ENCODE data around the gene PEX11G.

The PEX11G gene

DNA sequence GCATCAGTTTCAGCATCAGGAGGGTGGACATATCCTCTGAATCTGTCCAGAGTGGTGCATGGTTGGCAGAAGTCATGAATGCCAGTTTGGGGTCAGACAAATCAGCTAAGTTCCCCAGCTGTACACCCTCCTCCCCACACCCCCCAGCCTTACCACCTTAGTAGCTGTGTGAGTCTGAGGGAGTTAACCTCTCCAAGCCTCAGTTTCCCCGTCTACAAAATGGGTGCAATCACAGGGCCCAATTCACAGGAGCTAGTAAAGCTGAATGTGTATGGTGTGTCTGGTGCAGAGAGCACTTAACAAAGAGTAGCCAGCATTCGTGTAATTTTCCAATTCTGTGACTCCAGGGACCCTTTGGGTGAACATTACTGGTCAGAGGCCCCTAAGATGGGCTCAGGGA is 13.7 kb upstream of the PEX11G start:
- no peak overlapping the region for H3K4me3 ChIP-seq (ENCODE audit: low read length)
- no peak for DNase-seq (ENCODE audit: low read depth, low spot score)

GRCh38 chr19:7500811-7501450 is 12.1 kb upstream of the PEX11G start:
- peak overlapping the region; percentile 22; the same call in 1 of the 2 replicates for H3K4me3 ChIP-seq (ENCODE audit: low read length)
- DNase-seq (ENCODE audit: low read depth, low spot score), result peak; percentile 61

- H3K4me3 ChIP-seq (ENCODE audit: low read length), result no peak overlapping the region
- DNase-seq (ENCODE audit: low read depth, low spot score), result no peak
Observed at GRCh38 chr19:7497292-7497691, 8.5 kb upstream of the PEX11G start.

- no peak overlapping the region for H3K4me3 ChIP-seq (ENCODE audit: low read length)
- DNase-seq (ENCODE audit: low read depth, low spot score), result no peak
Observed at GRCh38 chr19:7494416-7495098, 5.7 kb upstream of the PEX11G start.

DNA sequence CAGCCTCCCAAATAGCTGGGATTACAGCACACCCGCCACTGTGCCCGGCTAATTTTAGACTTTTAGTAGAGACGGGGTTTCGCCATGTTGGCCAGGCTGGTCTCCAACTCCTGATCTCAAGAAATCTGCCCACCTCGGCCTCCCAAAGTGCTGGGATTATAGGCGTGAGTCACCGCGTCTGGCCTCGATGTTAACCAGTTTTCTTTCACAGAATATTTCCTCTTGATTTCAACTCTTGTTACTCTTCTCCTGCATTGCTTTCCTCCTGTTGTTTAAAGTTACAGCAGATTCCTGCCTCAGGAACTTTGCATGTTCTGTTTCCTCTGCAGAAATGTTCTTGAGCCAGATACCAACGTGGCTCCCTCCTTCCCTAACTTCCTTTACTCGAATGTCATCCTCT is 3.7 kb upstream of the PEX11G start:
- no peak overlapping the region for H3K4me3 ChIP-seq (ENCODE audit: low read length)
- DNase-seq (ENCODE audit: low read depth, low spot score), result no peak

GRCh38 chr19:7492142-7492541 is 3.3 kb upstream of the PEX11G start:
- peak; percentile 57 for DNase-seq (ENCODE audit: low read depth, low spot score)
- H3K4me3 ChIP-seq (ENCODE audit: low read length), result no peak overlapping the region

DNA sequence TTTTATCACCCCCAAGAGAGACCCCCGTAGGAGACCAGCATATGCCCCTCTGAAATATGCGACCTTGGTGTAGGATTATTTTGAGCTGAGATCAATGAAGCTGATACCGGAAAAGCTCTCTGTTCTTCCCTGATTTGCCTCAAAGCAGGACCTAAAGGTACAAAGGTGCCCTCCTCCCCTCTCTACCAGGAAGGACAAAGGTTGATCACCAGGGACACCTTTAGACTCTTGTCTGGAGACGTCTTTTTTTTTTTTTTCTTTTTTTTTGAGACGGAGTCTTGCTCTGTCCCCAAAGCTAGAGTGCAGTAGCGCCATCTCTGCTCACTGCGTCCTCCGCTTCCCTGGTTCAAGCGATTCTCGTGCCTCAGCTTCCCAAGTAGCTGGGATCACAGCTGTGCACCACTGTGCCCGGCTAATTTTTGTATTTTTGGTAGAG is 792 bp upstream of the PEX11G start:
- no peak for DNase-seq (ENCODE audit: low read depth, low spot score)
- peak overlapping the region; percentile 69 for H3K4me3 ChIP-seq (ENCODE audit: low read length)

DNA sequence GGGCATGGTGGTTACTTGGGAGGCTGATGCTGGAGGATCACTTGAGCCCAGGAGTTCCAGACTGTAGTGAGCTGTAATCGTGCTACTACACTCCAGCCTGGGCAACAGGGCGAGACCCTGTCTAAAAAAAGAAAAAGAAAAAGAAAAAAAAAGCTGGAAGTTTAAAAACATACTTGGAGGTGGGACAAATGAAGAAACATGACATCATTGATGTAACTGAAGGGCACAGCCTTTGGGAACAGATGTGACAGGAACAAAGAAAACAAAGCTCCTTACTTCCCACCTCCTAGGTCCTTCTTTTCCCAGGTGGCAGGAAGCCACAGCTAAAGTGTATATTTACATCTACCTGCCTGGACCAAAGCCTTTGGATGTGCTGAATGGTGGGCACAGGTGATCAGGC is 1.9 kb downstream of the PEX11G start:
- no peak for DNase-seq (ENCODE audit: low read depth, low spot score)
- H3K4me3 ChIP-seq (ENCODE audit: low read length), result no peak overlapping the region

GRCh38 chr19:7483720-7484201 is 5.1 kb downstream of the PEX11G start:
- no peak overlapping the region for H3K4me3 ChIP-seq (ENCODE audit: low read length)
- DNase-seq (ENCODE audit: low read depth, low spot score), result no peak

DNA sequence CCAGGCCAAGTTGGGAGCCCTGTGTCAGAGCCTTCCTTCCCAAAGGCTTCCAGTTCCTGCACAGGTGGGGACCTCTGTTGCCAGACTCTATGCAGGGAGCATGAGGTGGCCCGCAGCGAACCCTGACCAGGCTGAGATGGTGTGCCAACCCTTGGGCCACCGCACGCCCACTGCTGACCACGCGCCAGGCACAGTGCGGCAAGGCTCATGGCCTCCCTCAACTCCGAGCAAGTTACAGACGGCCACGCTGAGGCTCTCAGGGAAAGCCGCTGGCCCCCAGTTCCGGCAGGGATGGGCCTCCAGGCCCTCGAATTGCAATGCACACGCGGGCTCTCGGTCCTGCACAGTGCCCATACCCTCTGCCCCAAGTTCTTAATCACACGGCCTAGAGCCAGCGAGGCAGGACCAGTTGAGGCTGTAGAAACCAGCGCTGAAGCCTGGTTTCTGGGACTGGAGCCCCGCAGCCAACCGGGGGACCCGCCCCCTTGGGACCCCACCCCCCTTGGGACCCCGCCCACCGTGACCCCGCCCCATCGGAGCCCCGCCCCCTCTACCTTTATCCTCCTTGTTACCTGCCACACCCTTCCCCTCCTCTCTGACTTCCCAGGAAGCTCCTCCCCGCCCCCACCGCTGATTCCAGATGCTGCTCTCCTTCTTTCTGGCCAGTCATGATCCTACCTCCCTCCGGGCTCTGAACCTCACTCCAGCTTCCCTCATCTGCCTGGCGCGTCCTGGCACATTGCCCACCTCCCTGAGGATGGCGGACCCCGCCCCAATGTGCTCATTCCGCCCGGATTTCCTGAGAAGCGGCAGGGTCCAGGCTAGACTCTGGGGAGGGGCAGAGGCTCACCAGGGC is 6.0 kb downstream of the PEX11G start:
- no peak overlapping the region for H3K4me3 ChIP-seq (ENCODE audit: low read length)

DNA sequence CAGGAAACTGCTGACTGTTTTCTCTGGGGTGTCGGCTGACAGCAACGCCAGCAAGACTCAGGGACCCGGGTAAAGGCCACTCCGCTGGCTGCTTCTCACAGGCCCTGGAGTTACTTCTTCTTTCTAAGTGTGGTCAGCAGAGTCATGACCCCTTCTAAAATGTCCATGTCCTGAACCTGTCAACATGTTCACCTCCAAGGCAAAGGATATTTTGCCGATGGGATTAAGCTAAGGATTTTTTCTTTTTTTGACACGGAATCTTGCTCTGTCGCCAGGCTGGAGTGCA is 7.9 kb downstream of the PEX11G start:
- no peak overlapping the region for H3K4me3 ChIP-seq (ENCODE audit: low read length)
- no peak for DNase-seq (ENCODE audit: low read depth, low spot score)

More for the DNA sequence above, 6.0 kb downstream of the PEX11G start:
- DNase-seq (ENCODE audit: low read depth, low spot score), result no peak

- DNase-seq (ENCODE audit: low read depth, low spot score), result no peak
- no peak overlapping the region for H3K4me3 ChIP-seq (ENCODE audit: low read length)
Observed at GRCh38 chr19:7480222-7480969, 8.4 kb downstream of the PEX11G start.

DNA sequence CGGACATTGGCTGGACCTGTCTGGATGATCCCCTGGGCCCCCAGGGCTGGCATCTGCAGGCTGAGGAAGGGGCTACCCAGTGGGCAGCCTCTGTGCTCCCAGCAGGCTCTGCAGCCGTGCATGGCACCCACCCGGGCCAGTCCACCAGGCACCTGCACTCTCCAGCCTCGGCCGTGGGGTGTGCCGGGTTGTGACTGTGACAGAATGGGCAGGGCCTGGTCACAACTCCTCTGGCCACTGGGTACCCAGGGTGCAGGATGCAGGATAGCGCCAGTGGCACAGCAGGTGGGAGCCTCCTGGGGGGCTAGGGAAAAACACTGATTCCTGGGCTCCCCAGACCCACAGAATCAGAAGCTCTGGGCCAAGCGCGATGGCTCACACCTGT is 10.0 kb downstream of the PEX11G start:
- no peak overlapping the region for H3K4me3 ChIP-seq (ENCODE audit: low read length)
- no peak for DNase-seq (ENCODE audit: low read depth, low spot score)

DNA sequence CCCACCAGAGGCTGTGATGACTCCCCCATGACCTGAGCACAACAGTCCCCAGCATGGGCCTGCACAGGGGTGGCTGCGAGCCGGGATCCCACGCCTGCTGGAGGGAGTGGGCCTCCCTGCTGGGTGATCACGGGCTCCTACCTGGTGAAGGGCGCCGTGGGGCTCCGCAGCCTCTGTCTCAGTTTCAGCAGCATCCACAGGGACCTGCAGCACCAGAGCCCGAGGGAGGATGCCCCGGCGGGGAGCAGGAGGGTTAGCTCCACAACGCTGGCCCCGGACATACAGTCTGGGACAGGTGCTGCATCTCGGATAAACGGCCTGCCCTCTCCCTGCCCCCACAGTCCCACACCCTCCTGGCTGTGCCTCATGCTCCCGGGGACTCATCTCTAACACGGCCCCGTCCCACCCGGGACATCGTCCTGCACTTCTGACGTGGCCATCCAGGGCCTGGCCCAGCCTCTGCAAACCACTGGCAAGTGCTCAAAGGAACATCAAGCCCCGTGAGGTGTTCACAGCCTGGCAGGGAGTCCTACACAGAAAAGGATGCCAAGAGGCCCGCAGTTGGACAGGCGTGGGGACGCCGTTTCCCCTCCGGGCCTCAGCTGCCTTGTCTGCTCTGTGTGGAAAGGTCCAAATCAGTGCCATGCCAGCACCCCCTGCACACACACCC is 10.5 kb downstream of the PEX11G start:
- H3K4me3 ChIP-seq (ENCODE audit: low read length), result no peak overlapping the region
- no peak for DNase-seq (ENCODE audit: low read depth, low spot score)

- DNase-seq (ENCODE audit: low read depth, low spot score), result no peak
- no peak overlapping the region for H3K4me3 ChIP-seq (ENCODE audit: low read length)
Observed at GRCh38 chr19:7477758-7478157, 11.1 kb downstream of the PEX11G start.

DNA sequence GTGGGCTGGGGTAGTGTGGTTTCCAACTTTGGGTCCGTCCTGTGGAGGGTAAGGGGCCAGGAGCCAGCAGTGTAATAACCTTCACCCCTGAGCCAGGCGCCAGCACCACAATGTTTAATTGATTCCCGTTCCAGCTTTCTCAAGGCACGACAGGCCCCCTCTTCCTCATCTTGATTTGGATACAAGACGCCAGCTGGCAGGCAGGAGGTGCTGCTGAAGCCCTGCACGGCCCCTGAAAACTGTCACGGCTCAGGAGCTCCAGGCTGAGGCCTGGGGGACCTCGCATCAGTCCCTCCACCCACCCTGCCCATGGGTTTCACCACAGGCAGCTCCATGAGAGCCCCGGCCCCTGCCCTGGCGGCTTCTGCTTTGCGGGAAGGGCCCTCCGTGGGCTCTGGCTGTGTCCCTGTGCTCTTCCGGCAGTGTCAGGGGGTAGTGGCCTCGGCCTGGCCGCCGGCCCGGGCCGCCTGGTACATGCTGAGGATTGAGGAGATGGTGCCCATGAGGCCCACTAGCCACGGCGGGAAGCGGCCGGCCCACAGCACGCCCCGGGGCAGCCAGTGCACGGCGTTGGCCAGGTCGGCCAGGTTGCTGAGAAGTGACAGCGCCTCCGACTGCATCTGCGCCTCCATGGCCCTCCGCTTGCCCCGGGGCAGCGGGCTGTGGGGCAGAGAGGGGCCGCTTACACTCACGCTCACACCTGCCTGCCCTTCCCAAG is 11.9 kb downstream of the PEX11G start:
- no peak for DNase-seq (ENCODE audit: low read depth, low spot score)
- H3K4me3 ChIP-seq (ENCODE audit: low read length), result no peak overlapping the region

- no peak overlapping the region for H3K4me3 ChIP-seq (ENCODE audit: low read length)
- no peak for DNase-seq (ENCODE audit: low read depth, low spot score)
Observed at GRCh38 chr19:7476241-7476640, 12.6 kb downstream of the PEX11G start.

- no peak overlapping the region for H3K4me3 ChIP-seq (ENCODE audit: low read length)
- DNase-seq (ENCODE audit: low read depth, low spot score), result no peak
Observed at GRCh38 chr19:7475665-7476064, 13.2 kb downstream of the PEX11G start.
